ENCODE measurements around the gene MED7. TPM values are rescaled to one million over a fixed set of nuclear protein-coding genes. Genes with fewer than 3 reads are reported as not detected.

Gene MED7
- total and polyA plus RNA-seq, 10 of the 15 experiments (the other 5 are each of a cell fraction or from before 2014, with no cell fraction given) = 9.3 to 47.7 (median 22.7) TPM

DNA sequence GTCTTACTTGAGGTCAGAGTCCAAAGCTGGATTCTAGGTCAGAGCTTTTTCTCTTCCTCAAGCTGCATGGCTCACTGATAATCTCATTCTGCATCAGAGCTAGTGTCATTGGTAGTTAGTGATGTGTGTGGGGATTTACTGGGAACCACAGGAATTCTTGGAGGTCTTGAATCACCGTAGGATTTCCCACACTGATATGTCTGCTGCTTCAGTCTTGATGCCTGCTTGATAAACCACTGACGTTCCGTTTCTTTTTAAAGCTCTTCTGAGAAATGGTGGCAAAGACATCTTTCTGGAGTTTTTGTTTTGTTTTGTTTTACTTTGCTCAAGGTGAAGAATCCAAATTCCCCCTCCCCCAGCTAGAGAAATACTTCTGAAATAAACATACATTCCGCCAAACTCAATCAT, 24.6 kb upstream of the MED7 start (continued):
- TF ChIP-seq CREB1 (IDR thresholded peaks at IDR 0.05; ENCODE audit: low read depth) (0 out of 2 replicates have a peak, but pooled peaks have one; percentile 12), ZBED1 (IDR thresholded peaks at IDR 0.05; ENCODE audit: borderline replicate concordance) (no peak)

DNA sequence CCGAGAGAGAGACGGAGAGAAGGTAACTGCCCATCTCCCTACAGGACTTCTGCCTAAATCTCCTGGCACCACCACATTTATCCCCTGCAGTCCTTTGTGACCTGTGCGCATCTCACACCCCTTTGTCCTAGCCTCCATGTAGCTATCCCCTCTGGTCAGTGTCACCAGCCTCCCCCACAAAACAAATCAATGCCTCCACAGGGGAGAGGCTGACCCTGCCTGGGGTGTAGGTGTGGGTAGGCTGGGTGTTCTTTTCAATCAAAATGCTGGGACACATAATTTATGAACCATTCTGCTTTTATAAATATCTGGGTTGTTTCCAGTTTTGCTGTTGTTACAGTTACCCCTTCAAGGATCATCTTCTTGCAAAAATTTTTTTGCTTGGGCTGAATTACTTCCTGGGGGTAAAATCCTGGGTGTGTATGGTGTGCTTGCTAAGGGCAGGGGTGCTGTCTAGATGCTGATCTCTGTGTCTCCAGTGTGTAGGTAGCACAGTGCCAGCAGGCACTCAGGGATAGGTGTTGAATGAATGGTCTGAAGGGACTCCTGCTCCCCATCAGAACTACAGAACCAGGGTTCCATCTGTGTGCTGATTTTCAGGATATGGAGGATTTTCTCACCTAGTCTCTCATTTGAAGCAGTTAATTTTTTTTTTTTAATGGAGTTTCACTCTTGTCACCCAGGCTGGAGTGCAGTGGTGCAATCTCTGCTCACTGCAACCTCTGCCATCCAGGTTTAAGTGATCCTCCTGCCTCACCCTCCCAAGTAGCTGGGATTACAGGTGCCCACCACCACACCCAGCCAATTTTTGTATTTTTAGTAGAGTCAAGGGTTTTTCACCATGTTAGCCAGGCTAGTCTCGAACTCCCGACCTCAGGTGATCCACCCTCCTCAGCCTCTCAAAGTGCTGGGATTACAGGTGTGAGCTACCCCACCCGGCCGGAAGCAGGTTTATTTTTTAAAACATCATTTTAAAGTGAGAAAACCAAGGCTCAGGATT, 23.8 kb upstream of the MED7 start, which contains the start of gene GARIN3:
Gene GARIN3 (minus strand): TSS at position 51 of the 1,000 bp plus-strand sequence. CDS start 96 bp downstream, outside the sequence.
- RAD21 ChIA-PET (ENCODE audit: unreplicated experiment) = interaction anchor here (0.7 to 3.4 kb wide), 21 partner anchors 9 to 245 kb away, joined by 3 to 30 read pairs (median 6); partner anchors contain the start of gene MED7
- in situ Hi-C loops (cut with MboI) (no loop called here), intact Hi-C loops (cut with micrococcal nuclease; ENCODE audit: unreplicated experiment) (no loop called here)

More for the DNA sequence above, 23.8 kb upstream of the MED7 start, which contains the start of gene GARIN3:
- peaks cover 8% of the 10 kb centered on the region; the same call in 2 of the 3 replicates for H3K9me3 ChIP-seq (replicated peaks; ENCODE audit: control insufficient read depth, insufficient read depth, low read length)
- SMC1A ChIA-PET (ENCODE audit: uncharacterized antibody, unreplicated experiment) = interaction anchor here (0.5 to 6.4 kb wide), 25 partner anchors 9 to 106 kb away, joined by 3 to 47 read pairs (median 6); partner anchors contain the start of gene MED7
- no peaks in the 10 kb centered on the region for H4K20me1 ChIP-seq (ENCODE audit: control insufficient read depth, insufficient read depth)
- H3K36me3 ChIP-seq (ENCODE audit: control insufficient read depth in 2 of 2, insufficient read depth in 2 of 2, low read length in 1 of 2) = no peaks in the 10 kb centered on the region
- H3K9ac ChIP-seq (ENCODE audit: control insufficient read depth, insufficient read depth, low read length) = no peak within 1 kb of the TSS
- BruUV-seq (replicated peaks) = no TSS peak
- ATAC-seq (peak; percentile 40; the same call in 2 of the 3 replicates), DNase-seq (ENCODE audit: low read depth, low spot score) (no peak), FAIRE-seq (no peak)
- H3K79me2 ChIP-seq (ENCODE audit: control insufficient read depth, insufficient read depth, low read length) = no peaks in the 10 kb centered on the region
- peaks cover 6% of the 10 kb centered on the region for H3K4me1 ChIP-seq (ENCODE audit: control insufficient read depth, insufficient read depth, low read length)
- POLR2A ChIA-PET = interaction anchor here (1.1 to 2.4 kb wide), 8 partner anchors 10 to 117 kb away, joined by 3 to 20 read pairs (median 8); partner anchors contain the start of gene MED7
- peak within 1 kb of the TSS; percentile 13; the same call in 1 of the 2 replicates for H2AFZ ChIP-seq (ENCODE audit: control insufficient read depth, low read depth, low read length)
- H3K27ac ChIP-seq (ENCODE audit: control insufficient read depth, insufficient read depth) = no peak within 1 kb of the TSS
- H3K4me2 ChIP-seq (ENCODE audit: control insufficient read depth, insufficient read depth) = no peak within 1 kb of the TSS
- H3K27me3 ChIP-seq (replicated peaks in 1 of 2; ENCODE audit: control insufficient read depth in 2 of 2, insufficient read depth in 2 of 2, low read length in 1 of 2) = no peaks in the 10 kb centered on the region; a peak in 1 of 4 replicates
- WGBS (ENCODE audit: insufficient coverage, insufficient replicate concordance, low lambda C conversion rate, missing lambda C conversion rate) = 60% methylated on average over 7 of the region's 7 CpGs
- CTCF ChIA-PET = interaction anchor here (0.7 to 4.1 kb wide), 9 partner anchors 10 to 146 kb away, joined by 3 to 29 read pairs (median 5); no protein-coding TSS in a partner anchor
- no peak within 1 kb of the TSS for H3K4me3 ChIP-seq
- TF ChIP-seq RAD51 (IDR thresholded peaks at IDR 0.05) (no peak), RUNX3 (IDR thresholded peaks at IDR 0.05; ENCODE audit: low read length) (no peak), CHD4 (IDR thresholded peaks at IDR 0.05) (no peak), GABPA (IDR thresholded peaks at IDR 0.05; ENCODE audit: low read depth) (no peak), KLF5 (IDR thresholded peaks at IDR 0.05; ENCODE audit: partially characterized antibody) (no peak), ZNF217 (IDR thresholded peaks at IDR 0.05) (no peak), PAX8 (IDR thresholded peaks at IDR 0.05) (no peak), SREBF2 (IDR thresholded peaks at IDR 0.05; ENCODE audit: low read length) (no peak)
- TF ChIP-seq, protein P1, sequence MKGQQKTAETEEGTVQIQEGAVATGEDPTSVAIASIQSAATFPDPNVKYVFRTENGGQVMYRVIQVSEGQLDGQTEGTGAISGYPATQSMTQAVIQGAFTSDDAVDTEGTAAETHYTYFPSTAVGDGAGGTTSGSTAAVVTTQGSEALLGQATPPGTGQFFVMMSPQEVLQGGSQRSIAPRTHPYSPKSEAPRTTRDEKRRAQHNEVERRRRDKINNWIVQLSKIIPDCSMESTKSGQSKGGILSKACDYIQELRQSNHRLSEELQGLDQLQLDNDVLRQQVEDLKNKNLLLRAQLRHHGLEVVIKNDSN (IDR thresholded peaks at IDR 0.05; ENCODE audit: borderline replicate concordance, extremely low read length, insufficient read depth, low read depth, low read length) = no peak
- TF ChIP-seq, protein P2, sequence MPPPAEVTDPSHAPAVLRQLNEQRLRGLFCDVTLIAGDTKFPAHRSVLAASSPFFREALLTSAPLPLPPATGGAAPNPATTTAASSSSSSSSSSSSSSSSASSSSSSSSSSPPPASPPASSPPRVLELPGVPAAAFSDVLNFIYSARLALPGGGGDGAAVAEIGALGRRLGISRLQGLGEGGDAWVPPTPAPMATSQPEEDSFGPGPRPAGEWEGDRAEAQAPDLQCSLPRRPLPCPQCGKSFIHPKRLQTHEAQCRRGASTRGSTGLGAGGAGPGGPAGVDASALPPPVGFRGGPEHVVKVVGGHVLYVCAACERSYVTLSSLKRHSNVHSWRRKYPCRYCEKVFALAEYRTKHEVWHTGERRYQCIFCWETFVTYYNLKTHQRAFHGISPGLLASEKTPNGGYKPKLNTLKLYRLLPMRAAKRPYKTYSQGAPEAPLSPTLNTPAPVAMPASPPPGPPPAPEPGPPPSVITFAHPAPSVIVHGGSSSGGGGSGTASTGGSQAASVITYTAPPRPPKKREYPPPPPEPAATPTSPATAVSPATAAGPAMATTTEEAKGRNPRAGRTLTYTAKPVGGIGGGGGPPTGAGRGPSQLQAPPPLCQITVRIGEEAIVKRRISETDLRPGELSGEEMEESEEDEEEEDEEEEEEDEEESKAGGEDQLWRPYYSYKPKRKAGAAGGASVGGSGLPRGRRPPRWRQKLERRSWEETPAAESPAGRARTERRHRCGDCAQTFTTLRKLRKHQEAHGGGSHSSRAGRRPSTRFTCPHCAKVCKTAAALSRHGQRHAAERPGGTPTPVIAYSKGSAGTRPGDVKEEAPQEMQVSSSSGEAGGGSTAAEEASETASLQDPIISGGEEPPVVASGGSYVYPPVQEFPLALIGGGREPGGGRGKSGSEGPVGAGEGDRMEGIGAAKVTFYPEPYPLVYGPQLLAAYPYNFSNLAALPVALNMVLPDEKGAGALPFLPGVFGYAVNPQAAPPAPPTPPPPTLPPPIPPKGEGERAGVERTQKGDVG (CRISPR knock-in tag; IDR thresholded peaks at IDR 0.05) = no peak

Measured in GM12878 (cell line).